ENCODE data around the gene GRAMD4.

DNA sequence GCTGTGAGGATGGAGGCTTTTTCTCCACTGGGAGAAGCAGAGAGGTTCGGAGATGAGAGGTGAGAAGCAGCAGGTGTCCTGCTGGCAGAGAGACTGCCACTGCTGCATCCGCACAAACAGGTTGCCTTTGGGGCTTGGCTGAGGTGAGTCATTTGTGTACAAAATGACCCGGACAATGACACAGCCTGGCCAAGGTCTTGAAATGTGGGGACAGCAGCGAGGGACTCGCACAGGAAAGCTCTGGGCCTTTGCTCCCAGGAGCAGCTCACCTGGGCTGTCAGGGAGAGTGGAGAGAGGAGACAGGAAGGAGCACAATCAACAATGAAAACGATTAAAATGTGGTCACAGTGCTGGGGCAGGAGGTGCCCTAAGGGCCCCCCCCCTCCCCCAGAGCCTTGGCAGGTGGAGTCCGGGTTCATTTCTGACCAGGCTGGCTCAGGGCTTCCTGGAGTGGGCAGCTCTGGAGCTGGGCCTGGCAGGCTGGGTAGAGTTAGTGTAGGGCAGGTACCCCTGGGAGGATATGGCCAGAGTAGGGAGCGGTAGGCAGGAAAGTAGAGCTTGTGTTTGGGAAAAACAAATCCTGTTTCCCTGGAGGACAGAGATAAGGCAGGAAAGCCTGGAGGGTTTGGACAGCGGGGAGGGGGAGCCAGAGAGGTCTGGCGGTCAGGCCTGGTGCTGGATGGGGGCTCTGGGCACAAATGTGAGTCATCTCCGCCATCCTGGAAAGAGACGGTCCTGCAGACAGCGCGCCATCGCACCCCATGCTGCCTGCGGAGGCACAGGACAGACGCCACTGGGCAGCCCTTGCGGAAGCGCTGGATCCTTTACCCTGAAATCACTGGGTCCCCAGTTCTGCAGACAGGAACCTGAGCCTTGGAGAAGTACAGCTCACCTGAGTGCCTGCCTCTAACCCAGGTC is 44.9 kb upstream of the GRAMD4 start:
- TF ChIP-seq, protein P1, sequence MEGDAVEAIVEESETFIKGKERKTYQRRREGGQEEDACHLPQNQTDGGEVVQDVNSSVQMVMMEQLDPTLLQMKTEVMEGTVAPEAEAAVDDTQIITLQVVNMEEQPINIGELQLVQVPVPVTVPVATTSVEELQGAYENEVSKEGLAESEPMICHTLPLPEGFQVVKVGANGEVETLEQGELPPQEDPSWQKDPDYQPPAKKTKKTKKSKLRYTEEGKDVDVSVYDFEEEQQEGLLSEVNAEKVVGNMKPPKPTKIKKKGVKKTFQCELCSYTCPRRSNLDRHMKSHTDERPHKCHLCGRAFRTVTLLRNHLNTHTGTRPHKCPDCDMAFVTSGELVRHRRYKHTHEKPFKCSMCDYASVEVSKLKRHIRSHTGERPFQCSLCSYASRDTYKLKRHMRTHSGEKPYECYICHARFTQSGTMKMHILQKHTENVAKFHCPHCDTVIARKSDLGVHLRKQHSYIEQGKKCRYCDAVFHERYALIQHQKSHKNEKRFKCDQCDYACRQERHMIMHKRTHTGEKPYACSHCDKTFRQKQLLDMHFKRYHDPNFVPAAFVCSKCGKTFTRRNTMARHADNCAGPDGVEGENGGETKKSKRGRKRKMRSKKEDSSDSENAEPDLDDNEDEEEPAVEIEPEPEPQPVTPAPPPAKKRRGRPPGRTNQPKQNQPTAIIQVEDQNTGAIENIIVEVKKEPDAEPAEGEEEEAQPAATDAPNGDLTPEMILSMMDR (IDR thresholded peaks at IDR 0.05) = no peak
- TF ChIP-seq, protein P2, sequence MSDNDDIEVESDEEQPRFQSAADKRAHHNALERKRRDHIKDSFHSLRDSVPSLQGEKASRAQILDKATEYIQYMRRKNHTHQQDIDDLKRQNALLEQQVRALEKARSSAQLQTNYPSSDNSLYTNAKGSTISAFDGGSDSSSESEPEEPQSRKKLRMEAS (IDR thresholded peaks at IDR 0.05; ENCODE audit: low read depth) = no peak
- no peak for TF ChIP-seq TCF12 (IDR thresholded peaks at IDR 0.05)

All from SK-N-SH (cell line).